ENCODE measurements around the gene ST6GAL1.

The ST6GAL1 gene

GRCh38 chr3:187084126-187084525, 153.8 kb downstream of the ST6GAL1 start:
- DNase-seq: no peak

GRCh38 chr3:187084580-187084979, 154.3 kb downstream of the ST6GAL1 start:
- no peak for DNase-seq

GRCh38 chr3:187085021-187085666, 154.8 kb downstream of the ST6GAL1 start:
- DNase-seq: no peak

- DNase-seq: no peak
Measured at GRCh38 chr3:187085933-187086332, 155.6 kb downstream of the ST6GAL1 start.

GRCh38 chr3:187086831-187087230, 156.5 kb downstream of the ST6GAL1 start:
- DNase-seq: no peak

- no peak for DNase-seq
Measured at GRCh38 chr3:187088701-187089100, 158.4 kb downstream of the ST6GAL1 start.

GRCh38 chr3:187093320-187093719, 163.0 kb downstream of the ST6GAL1 start:
- no peak for DNase-seq

- no peak for DNase-seq
Measured at GRCh38 chr3:187098923-187099512, 168.7 kb downstream of the ST6GAL1 start.

GRCh38 chr3:187101184-187102072, 171.1 kb downstream of the ST6GAL1 start:
- DNase-seq: peak in 3 of 4 experiments; percentile 6 to 13 (median 9)

GRCh38 chr3:187102073-187102634, 171.8 kb downstream of the ST6GAL1 start:
- no peak for DNase-seq

GRCh38 chr3:187103251-187103650, 172.9 kb downstream of the ST6GAL1 start:
- no peak for DNase-seq

GRCh38 chr3:187104342-187104741, 174.0 kb downstream of the ST6GAL1 start:
- DNase-seq: no peak

- DNase-seq: no peak
Measured at GRCh38 chr3:187104933-187105332, 174.6 kb downstream of the ST6GAL1 start.

GRCh38 chr3:187105700-187106099, 175.4 kb downstream of the ST6GAL1 start:
- DNase-seq: no peak

GRCh38 chr3:187107989-187108388, 177.7 kb downstream of the ST6GAL1 start:
- no peak for DNase-seq

GRCh38 chr3:187110156-187110555, 179.8 kb downstream of the ST6GAL1 start:
- no peak for DNase-seq

- DNase-seq: no peak
Measured at GRCh38 chr3:187112934-187113793, 182.8 kb downstream of the ST6GAL1 start.

GRCh38 chr3:187114511-187114910, 184.2 kb downstream of the ST6GAL1 start:
- no peak for DNase-seq

- no peak for DNase-seq
Measured at GRCh38 chr3:187120326-187120725, 190.0 kb downstream of the ST6GAL1 start.

- no peak for DNase-seq
Measured at GRCh38 chr3:187122261-187122660, 191.9 kb downstream of the ST6GAL1 start.

GRCh38 chr3:187125319-187126031, 195.1 kb downstream of the ST6GAL1 start:
- DNase-seq: no peak

Data from activated CD4-positive, CD25-positive, alpha-beta regulatory T cell (primary cell).